Activated CD4-positive, alpha-beta T cell treated with anti-CD3 and anti-CD28 coated beads for 1 hour (primary cell): ENCODE data around the gene RFX8.
A peak's percentile ranks its signal among the peaks of the same experiment; 100 is the strongest.

Experiments used
- DNase-seq: peaks from one replicate; pipeline ENCODE4 v3.0.0-alpha.2; 2020

RFX8 gene

DNA sequence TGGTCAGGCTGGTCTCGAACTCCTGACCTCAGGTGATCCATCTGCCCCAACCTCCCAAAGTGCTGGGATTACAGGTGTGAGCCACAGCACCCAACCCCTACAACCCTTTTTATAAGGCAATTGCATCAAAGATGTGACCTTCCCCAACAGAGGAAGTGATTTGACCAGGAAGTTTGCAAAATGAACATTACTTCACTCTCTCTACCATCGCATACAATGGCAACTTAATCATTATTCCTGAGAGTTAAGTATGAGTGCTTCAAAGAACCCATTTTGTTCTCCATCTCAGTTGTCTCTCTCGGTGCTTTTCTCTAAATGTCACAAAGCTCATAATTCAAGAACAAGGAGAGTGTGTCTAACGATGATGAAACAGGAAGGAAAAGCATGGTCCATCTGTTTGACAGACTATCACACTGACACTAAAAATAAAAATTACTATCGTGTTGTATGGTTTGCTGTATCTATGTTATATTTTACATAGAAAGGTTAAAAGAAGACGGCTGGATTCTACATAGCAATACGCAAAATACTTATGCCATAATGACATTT, 69.5 kb downstream of the RFX8 start:
- no peak for DNase-seq

DNA sequence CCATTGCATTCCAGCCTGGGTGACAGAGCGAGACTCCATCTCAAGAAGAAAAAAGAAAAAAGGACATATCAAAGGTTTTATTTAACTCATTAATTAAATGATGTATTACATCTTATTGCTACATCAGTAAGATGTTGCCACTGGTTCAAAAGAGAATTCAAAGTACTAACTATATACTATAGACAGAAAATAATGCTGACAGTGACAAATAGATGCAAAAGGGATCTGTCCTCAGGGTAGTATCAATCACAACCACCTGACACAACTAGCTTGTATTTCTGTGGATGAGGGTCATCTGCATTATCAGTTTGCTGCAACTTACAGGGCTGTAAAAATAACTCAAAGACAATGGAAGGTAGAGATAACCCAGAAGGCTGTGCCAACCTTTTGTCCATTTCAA, 71.2 kb downstream of the RFX8 start:
- no peak for DNase-seq

DNA sequence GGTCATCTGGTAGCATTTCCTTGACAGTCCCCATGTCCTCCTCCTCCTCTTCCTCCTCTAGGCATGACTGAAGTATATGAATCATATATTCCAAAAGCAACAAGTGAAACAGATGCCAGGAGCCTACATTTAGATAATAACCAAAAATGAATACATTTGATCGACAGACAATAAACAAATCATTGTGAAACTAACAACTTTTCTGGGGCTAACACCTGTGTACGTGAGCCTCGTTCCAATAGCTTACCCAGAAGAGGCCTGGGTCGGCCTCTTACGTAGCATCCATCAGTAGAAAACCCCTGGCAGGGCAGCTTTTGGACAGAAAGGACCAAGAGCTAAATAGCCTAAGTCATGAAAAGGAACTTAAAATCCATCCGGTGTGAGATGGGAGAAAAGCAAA, 72.3 kb downstream of the RFX8 start:
- no peak for DNase-seq

DNA sequence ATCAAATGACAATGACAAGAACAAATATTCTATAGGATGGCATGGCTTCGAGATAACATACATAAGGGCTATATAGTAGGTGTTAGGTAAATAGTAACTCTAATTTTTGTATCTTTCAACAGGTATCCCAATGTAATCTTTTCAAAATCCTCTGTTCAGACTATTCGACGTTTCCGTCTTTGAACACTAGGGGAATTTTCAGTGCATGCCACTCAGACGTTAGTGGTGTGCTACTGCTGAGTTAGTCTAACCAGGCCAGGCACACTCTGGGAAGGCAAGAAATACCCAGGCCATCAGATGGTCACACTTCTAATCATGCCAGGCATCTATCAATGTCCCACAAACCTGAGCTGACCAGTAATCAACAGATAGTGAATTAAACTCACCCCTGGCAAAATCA, 73.0 kb downstream of the RFX8 start:
- DNase-seq, result no peak

DNA sequence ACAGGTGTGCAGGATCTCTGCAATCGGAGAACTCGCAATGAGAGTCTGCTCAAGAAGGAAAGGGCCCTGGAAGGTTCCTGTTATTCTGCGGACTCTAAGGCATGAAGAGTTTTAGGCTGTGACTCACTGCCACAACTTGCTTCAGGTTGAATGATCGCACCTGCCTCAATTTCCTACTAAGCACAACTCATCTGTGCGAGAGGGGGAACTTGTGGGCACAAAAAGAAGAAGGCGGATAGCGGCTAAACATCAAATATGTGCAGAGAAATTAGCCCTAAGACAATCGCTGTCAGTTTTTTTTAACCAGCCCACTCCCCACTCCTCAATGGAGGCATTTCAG, 73.6 kb downstream of the RFX8 start:
- no peak for DNase-seq

DNA sequence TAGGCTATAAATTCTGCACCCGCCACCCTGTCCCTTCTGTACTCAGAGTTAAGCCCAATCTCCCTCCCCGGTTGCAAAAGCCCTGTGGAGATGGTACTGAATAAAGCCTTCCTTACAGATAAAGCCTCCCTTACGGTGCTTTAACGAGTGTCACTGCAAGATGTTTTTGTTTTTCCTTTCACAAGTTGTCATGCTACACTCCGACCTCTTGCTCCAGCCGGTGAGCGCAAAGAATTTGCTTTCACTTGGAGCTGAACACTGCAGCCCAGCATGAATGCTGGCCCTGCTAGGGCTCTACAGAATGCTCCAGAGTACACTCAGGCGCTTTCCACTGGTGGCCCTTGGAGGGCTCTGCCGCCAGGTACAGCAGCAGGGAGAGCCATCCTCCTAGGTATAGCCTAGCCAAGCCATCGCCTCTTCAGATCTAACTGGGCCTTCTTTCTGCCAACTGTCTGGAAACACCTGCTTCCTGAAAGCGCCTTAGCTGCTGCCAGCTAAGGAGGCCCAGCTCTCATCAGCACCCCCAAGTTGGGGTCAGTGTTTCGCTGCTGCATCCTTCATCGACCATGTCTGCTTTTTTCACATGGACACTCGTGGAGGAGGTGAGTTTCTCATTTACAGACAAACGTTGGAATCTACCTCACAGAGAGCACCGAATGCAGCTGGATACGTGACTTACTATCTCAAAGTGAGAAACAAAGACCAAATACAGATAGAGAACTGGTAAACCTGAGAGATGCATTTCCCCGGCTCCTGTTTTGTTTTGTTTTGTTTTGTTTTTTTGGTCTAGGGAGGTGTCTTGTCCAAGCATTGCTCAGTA, 74.2 kb downstream of the RFX8 start:
- no peak for DNase-seq

DNA sequence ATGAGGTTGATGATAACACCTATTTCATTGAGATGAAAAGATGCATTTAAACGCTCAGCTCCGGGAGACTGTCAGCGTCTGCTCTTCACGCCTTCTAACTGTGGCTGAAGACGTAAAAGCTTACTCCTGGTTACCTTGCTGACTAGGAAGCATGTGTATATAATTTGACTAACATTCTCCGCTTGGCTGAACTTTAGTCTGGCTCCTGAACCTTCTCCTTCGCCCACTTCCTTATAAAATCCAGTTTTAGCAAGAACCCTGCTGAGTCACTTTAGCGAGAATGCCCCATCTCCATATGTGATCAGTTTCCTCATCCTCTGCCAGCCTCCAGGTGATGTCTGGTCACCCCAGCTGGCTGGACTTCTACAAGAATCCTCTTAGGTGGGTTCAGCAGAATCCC, 74.9 kb downstream of the RFX8 start:
- DNase-seq, result no peak

DNA sequence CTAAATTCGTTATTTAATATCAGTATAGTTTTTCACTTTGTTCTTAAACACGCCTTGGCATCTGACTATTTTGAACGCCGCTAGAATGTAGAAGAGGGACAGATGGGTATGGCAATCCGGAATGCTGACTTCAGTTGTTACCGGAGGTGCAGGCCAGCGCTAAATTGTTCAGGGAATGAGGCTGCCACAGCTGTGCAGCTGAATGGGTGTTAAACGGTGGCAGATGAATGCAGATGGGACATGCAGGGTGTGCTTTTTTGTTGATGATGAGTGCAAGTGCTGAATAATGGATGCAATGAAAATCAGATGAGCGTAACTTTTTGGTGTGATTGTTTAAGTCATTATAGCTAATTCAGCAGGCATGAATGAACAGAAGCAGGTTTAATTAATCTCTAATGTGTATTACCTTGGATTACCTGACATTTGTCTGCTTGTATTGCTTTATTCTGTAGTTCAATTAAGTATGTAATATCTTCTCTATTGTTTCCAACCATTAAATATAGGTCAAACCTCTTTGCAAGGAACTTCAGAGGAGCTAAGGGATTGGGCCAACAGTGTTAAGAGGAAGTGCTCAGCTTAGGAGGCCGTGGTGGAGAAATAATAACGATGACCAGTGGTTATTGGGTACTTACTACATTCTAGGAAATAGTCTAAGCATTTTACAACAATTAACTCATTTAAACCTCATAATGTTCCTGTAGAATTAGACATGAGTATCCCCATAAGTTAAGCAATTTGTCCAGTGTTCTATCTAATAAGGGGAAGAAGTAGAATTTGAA, 75.7 kb downstream of the RFX8 start:
- DNase-seq, result no peak

DNA sequence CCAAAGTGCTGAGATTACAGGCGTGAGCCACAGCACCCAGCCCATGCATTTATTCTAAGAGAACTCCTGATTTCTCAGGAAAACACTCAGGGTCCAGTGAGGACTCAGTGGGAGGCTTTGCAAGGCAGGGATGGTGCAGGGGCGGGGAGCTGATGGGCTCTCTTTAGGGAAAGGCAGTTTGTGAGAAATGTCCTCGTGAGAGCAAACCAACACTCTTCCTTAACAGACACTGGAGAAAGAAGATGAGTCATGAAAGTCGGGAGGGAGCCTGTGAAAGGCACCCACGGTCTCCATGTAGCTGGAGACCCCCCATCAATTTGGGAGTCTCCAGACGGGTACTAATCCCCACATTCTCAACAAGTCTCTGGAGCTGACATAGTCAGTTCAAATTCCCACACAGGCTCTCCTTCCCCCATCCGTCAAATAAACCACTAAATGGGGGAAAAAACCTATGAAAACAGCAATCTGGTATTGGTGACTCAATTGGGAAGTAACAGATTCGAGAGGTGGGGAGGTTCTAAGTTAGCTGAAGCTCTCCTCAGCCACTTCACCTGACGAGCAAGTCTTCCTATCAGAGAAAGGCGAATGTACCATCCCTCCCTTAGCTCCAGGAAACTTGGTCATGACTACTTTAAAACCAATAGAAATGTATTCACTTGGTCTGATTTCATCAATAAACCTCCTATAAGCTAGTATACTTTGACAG, 76.6 kb downstream of the RFX8 start:
- DNase-seq, result no peak

DNA sequence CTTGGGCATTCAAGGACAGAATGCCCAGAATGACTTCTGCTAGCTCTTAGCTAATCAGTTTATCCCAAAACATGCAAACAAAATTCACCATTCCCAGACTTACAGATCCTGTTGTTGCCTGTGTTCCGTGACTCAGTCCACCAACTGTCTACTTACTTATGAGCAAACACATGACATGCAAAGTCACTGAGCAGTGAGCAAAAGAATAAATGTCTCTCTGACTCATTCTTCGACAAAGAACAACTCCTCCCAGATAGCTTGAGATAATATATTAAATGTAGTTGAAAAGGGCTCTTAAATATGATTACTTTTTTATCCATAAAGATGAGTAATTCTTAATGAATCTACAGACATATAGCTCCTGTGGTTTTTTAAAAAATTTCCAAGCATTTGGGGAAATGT, 78.6 kb downstream of the RFX8 start:
- DNase-seq, result no peak

DNA sequence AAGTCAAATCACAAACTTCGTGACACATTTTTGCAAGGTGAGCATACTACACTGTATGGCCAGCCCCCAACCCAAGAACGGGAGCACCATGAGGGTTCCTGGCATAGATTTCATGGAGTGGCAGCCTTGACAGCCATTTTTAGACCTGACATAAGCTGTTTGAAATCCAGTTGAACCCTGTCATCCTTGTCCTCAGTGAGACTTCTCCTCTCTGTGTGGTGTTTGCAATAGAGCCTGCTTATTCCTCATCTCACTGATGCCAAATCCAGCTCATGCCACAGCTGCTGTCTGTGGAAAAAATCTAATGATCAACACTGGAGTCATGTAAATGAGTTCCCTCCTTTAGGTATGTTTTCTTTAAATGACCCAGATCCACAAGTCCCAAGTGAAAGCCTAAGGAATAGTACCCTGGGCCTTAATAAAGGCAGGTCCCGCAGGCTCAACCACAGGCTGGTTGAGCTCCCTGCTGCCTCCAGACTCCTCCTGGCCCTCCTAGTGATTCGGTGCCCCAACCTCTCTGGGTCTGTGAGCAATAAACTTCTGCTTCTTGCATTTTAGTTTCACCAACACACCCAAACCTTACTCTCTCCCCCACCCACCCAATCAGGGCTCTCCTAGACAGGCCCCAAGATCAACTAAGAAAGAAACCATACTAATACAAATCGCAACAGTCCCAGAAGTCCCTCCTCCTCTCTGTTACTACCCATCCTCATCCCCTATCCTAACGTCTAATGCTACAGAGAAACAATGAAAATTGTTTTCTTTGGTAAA, 79.2 kb downstream of the RFX8 start:
- no peak for DNase-seq

DNA sequence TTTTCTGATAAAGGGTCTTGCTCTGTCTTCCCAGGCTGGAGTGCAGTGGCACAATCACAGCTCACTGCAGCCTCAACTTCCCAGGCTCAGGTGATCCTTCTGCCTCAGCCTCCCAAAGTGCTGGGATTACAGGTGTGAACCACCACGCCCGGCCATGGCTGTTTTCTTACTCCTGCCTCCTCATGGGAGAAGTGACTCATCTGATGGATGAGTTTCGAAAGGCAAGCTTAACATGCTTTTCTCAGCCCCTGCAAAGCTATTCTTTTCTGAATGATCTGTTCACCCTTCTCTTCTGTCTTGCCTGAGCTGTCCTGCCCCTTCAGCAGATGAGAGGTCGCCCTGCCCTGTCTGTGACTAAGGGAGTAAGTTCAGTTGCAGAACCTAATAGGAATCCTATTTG, 86.7 kb downstream of the RFX8 start:
- no peak for DNase-seq

DNA sequence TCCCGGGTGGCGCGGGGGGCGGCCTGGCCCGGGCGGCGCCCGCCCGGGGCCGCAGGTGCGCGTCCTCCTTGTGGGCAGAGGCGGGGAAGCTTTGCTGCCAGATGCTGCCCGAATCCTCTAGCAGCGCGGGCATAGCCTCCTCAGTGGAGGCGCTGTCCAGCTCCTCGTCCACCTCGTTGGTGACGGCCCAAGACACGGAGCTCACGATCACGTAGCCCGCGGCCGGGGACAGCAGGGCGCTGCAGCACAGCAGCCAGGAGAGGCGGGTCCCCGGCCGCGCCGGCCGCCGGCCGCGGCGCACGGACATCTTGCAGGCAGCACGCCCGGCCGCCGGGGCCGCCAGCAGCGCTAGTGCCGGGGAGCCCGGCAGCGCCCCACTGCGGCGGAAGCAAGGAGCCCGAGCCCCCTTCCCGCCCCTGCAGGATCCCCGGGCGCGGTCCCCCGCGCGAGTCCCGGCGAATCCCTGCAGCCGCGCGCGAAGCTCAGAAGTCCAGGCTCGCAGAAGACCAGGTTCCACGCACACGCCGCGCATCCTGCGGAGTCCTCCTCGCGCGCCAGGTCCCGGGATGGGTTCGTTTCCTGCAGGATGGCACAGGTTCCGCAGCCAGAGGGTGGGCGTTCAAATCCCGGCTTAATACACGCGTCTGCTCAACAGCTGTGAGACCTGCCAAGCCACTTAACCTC, 87.6 kb downstream of the RFX8 start, which contains the start of gene CREG2:
TSS of gene CREG2 (minus strand) at position 353 of the 684 bp plus-strand sequence. CDS start at position 307, 46 bp downstream.
- DNase-seq, result peak; percentile 19

DNA sequence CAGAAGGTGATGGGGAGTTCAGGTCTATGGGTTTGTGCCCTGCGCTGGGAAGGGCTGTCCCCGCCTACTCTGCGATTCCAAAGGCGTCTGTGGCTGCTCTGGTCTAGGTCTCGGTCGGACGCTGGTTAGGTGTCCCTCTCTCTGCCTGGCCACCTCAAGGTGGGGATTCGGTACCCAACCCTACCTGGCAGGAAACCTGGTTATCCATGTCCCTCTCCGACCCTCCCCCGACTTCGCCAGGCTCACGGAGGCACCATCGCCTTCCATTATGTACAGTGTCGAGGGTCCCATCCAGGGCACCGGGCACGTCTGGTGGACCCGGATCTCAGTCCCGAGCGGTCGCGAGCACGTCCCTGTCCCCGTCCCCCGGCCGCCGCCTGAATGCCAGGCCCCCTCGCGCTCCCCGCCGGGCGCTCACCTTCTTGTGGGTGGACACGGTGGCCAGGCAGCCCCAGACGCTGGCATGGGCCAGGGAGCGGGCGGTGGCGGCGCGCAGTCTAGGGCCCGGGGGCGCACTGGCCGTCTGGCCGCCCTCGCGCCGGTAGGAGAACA, 88.2 kb downstream of the RFX8 start:
- DNase-seq, result no peak

DNA sequence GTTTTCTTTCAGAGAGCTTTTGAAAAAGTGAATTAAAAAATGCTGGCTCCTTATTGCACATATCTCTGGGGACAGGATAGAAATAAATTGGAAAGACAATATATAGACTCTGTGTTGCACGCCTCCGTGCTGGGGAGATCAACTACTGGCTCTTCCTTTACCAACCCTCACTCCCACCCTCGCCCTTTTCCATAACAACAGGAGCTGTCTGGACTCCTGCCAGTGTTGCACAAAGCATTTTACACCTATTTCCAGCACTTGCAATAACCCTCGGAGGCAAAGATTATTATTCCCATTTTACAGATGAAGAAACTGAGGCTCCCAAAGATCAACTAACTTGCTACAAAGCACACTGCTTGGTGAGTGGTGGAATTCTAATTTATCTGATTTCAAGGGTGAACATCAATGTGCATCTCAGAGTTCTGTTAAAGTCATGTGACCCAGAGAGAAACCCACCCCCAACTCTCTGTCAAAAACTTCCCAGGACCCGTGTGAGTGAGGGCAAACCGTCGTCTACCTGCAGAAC, 91.8 kb downstream of the RFX8 start:
- no peak for DNase-seq

DNA sequence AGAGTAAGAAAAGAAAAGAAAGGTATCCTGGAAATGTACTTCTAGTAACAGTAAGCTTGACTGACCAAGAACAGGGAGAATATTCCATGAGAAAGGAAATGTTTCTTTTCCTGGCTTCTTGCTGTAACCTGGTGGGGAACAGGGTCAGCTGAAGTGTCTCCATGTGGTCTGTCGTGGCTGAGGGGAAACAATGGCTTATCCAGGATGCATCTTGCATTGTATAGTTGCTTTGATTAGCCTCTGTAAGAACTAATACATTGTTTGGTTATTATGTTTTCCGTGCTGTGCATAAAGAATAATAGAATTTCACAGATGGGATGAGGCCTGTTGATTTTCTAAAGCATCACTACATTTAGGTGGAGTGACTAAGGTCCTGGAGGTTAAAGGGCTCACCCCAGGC, 92.5 kb downstream of the RFX8 start:
- no peak for DNase-seq

DNA sequence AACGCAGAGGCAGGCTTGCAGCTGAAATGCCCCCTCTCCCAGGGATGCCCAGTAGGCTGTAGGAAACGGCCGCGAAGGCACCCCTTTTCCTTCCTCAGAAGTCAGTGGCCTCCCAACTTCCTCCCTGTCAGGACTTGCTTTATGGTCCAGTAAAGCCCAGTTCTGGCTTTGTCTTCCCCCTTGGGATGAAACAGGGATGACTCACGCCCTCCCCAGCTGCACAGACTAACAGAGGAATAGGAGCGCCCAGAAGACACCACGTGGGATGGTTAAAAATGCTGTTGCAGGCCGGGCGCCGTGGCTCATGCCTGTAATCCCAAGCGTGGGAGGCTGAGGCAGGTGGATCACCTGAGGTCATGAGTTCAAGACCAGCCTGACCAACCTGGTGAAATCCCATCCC, 94.5 kb downstream of the RFX8 start:
- DNase-seq, result no peak

DNA sequence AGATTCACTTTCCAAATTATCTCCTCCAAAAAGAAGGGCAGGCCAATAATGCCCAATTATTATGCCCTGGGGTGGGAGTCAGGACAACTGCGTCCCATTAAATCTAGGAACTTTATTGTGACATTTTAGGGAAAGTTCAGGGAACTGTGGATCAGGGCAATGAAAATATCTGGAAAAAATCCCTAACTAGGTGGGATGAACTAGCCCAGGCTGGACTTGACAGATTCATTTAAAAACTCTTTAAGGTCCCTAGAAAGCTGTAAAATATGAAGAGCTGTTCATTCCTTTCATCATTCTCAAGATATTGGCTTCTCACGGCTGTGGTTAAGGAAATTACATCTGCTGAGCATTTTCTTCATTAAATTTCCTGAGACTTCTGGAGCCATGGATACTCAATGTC, 95.8 kb downstream of the RFX8 start:
- no peak for DNase-seq

DNA sequence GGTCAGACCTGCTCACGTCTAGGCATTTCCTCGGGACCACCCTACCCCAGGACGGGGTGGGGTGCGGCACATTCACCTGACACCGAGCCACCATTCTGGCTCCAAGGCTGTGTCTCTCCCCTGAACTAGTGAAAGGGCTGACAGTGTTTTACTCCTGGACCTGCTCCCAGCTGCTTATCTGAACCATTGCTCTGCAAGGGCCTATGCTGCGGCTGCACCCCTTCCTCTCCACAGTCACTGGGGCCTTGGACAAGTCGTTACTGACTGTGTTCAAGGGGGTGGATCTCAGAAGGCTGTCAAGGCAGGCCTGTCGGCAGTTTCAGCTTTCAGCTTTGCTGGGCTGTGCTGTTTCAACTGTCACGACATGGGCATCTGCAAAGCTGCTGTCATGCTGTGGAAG, 99.3 kb downstream of the RFX8 start:
- DNase-seq, result no peak

DNA sequence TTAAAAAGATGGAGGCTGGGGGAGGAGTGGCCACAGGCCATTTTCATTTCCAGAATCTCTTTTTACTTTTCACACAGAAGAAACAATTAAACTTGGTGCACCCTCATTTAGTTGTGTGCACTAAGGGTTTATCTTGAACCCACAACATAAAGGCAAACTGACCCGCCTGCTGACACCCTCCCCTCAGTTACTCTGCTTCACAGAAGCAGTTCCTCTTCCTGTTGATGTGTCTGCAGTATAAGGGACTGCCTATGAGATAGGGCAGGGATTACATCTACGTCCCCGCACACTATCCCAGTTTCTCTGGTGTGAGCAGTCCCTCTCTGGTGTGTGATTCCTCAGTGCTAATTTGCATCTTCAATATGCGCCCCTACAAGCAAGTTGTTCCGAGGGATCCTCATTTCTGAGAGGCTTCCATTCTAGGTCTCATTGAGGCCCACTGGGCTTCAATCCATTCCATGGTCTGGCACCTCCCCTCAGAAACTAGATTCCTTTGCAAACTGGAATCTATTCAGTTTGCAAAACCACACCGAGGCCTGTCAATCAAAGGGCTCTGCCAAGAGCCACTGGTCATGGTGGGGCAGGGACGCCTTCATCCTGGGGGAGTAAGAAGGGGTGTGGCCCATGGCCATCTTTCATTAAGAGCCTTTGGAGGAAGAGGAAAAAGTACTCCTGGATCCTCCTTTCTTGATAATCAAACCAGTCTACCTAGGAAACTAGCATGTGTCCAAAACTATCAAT, 99.9 kb downstream of the RFX8 start:
- no peak for DNase-seq

DNA sequence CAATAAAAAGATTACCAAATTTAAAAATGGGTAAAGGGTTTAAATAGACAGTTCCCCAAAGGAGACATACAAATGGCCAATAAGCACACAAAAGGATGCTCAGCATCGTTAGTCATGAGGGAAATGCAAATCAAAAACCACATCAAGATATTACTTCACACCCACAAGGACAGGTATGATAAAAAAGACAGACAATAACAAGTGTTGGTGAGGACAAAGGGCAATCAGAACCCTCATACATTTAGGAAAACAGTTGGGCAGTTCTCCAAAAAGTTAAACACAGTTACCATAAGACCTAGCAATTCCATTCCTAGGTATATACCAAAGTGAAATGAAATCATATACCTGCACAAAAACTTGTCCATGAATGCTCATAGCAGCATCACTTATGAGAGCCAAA, 102.1 kb downstream of the RFX8 start:
- DNase-seq, result no peak
